Calu3 (cell line): Measurements from ENCODE around the gene RNF19B. TPM values are rescaled to one million over a fixed set of nuclear protein-coding genes. Genes with fewer than 3 reads are reported as not detected.

Experiments
- BruUV-seq: library from RNA; stranded (reverse); fragments of 400-500 nt; replicated peaks from 2 replicates; lab custom pipeline; 2021; lab: Mats Ljungman, UMichigan
- CTCF ChIA-PET: fragments of 300-600 bp; sonication (Branson Sonifier 250); formaldehyde crosslinking; loops from one replicate; lab custom pipeline; 2022; ENCODE audit warnings: antibody characterized with exemption; lab: Charles Lee
- DNase-seq: peaks from one replicate; pipeline ENCODE4 v3.0.0; 2022
- H3K27ac Mint-ChIP-seq: one replicate; pipeline ENCODE4 v1.8.0; 2022; ENCODE audit warnings: mixed read lengths; ENCODE audit not compliant: unreplicated experiment
- H3K27me3 Mint-ChIP-seq: one replicate; pipeline ENCODE4 v1.8.0; 2022; ENCODE audit warnings: mixed read lengths; ENCODE audit not compliant: unreplicated experiment
- H3K36me3 Mint-ChIP-seq: one replicate; pipeline ENCODE4 v1.8.0; 2022; ENCODE audit warnings: mild to moderate bottlenecking, moderate library complexity, mixed read lengths; ENCODE audit not compliant: insufficient read depth, unreplicated experiment
- H3K4me1 Mint-ChIP-seq: one replicate; pipeline ENCODE4 v1.8.0; 2022; ENCODE audit warnings: mild to moderate bottlenecking, low read depth, mixed read lengths; ENCODE audit not compliant: unreplicated experiment
- H3K4me3 Mint-ChIP-seq: one replicate; pipeline ENCODE4 v1.8.0; 2022; ENCODE audit warnings: mild to moderate bottlenecking, low read depth, moderate library complexity, mixed read lengths; ENCODE audit not compliant: unreplicated experiment
- H3K9me3 Mint-ChIP-seq: one replicate; pipeline ENCODE4 v1.8.0; 2022; ENCODE audit warnings: low read depth, mixed read lengths; ENCODE audit not compliant: unreplicated experiment
- intact Hi-C: fragments of 100-400 bp; cut with micrococcal nuclease; formaldehyde crosslinking; loops from one replicate; pipeline ENCODE4 v1.10.0; 2022; ENCODE audit not compliant: unreplicated experiment
- total RNA-seq: library from RNA; stranded (reverse); gene quantifications from 2 replicates; pipeline ENCODE4 v1.2.3, GENCODE V29; 2022
- TF ChIP-seq, protein P1 (sequence below): fragments of 200-600 bp; IDR thresholded peaks from one replicate; pipeline ENCODE4 v1.8.0; 2022; ENCODE audit warnings: antibody characterized with exemption; ENCODE audit not compliant: unreplicated experiment

The RNF19B gene
- total RNA-seq, 1 experiment from 2014 or later: 21.5 TPM

GRCh38 chr1:32985226-32985625 is 20.6 kb upstream of the RNF19B start:
- CTCF ChIA-PET: no interaction called here
- no peak overlapping the region for H3K27ac Mint-ChIP-seq
- TF ChIP-seq, protein P1, sequence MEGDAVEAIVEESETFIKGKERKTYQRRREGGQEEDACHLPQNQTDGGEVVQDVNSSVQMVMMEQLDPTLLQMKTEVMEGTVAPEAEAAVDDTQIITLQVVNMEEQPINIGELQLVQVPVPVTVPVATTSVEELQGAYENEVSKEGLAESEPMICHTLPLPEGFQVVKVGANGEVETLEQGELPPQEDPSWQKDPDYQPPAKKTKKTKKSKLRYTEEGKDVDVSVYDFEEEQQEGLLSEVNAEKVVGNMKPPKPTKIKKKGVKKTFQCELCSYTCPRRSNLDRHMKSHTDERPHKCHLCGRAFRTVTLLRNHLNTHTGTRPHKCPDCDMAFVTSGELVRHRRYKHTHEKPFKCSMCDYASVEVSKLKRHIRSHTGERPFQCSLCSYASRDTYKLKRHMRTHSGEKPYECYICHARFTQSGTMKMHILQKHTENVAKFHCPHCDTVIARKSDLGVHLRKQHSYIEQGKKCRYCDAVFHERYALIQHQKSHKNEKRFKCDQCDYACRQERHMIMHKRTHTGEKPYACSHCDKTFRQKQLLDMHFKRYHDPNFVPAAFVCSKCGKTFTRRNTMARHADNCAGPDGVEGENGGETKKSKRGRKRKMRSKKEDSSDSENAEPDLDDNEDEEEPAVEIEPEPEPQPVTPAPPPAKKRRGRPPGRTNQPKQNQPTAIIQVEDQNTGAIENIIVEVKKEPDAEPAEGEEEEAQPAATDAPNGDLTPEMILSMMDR: no peak

DNA sequence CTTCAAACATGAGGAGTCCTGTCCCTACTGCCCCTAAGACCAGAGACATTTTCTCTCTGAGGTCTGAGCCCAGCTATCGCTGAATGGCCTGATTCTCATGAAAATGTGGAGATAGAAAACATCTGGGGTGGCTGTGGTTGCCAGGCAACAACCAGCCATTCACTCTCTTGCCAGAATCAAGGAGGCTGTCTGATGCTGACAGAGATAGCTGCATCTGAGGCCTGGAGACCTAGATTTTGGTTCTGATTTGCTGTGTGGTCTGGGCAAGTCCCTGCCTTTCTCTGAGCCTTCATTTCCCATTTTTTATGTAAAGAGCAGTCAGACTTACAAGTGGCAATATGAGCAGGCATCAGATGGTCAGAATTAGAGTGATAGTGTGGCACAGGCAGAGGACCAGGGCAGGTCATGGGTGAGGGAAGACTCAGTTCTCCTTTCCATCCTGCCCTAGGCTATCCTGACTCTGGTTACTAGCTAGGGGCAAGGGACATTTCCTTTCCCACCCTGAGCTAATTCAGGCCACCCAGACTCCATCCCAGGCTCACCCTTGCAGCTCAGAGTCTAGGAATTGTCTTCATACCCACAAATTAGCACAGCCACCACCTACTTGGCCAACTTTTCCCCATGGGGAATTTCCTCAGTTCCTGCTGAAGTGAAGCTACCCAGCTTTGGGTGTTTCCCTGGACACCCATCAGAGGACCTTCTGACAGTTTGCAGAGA is 20.0 kb upstream of the RNF19B start:
- Mint-ChIP-seq H3K27me3 (no peaks in the 10 kb centered on the region), H3K36me3 (peaks cover 23% of the 10 kb centered on the region), H3K4me3 (no peak overlapping the region), H3K27ac (no peak overlapping the region), H3K9me3 (no peaks in the 10 kb centered on the region), H3K4me1 (peaks cover 34% of the 10 kb centered on the region)
- intact Hi-C loops: no loop called here
- no TSS peak for BruUV-seq
- CTCF ChIA-PET: no interaction called here
- DNase-seq: no peak
- TF ChIP-seq, protein P1: no peak

More at GRCh38 chr1:32985226-32985625, 20.6 kb upstream of the RNF19B start:
- Mint-ChIP-seq H3K27me3 (no peaks in the 10 kb centered on the region), H3K36me3 (peaks cover 27% of the 10 kb centered on the region), H3K4me3 (no peak overlapping the region), H3K9me3 (no peaks in the 10 kb centered on the region), H3K4me1 (peaks cover 39% of the 10 kb centered on the region)
- intact Hi-C loops: no loop called here
- DNase-seq: no peak
- BruUV-seq: no TSS peak

DNA sequence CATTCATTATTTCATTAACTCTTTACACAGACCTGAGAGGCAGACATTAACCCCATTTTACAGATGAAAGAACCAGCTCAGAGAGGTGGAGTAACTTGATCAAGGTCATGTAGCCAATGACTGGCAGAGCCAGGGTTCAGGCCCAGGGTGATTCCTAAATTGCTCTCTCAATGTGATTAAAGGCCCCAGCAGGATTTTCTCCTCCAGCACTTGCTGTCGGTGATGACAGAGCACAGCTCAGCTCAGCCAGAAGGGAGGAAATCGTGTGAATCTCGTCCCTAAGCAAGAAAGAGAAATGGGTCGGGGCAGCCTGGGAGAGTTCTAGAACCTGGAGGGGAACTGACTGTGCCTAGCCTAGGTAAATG is 19.5 kb upstream of the RNF19B start:
- BruUV-seq: no TSS peak
- DNase-seq: no peak
- Mint-ChIP-seq H3K27ac (no peak overlapping the region), H3K36me3 (peaks cover 25% of the 10 kb centered on the region), H3K4me3 (no peak overlapping the region), H3K27me3 (no peaks in the 10 kb centered on the region), H3K4me1 (peaks cover 29% of the 10 kb centered on the region), H3K9me3 (no peaks in the 10 kb centered on the region)
- CTCF ChIA-PET: interaction anchor here (0.5 kb wide), 1 partner anchor 11 kb away, joined by 3 read pairs; no protein-coding TSS in a partner anchor
- TF ChIP-seq, protein P1: no peak
- intact Hi-C loops: no loop called here

GRCh38 chr1:32983020-32983419 is 18.4 kb upstream of the RNF19B start:
- no TSS peak for BruUV-seq
- no peaks in the 10 kb centered on the region for H3K9me3 Mint-ChIP-seq
- CTCF ChIA-PET: no interaction called here
- H3K4me3 Mint-ChIP-seq: no peak overlapping the region
- intact Hi-C loops: no loop called here
- TF ChIP-seq, protein P1: no peak
- peaks cover 23% of the 10 kb centered on the region for H3K4me1 Mint-ChIP-seq
- peaks cover 19% of the 10 kb centered on the region for H3K36me3 Mint-ChIP-seq
- H3K27me3 Mint-ChIP-seq: no peaks in the 10 kb centered on the region
- no peak for DNase-seq
- peak overlapping the region; percentile 94 for H3K27ac Mint-ChIP-seq
